Esophagus (tissue), 2 donors: ENCODE measurements around the gene PTPN7. TPM values are rescaled to one million over a fixed set of nuclear protein-coding genes. Genes with fewer than 3 reads are reported as not detected.
A peak's percentile ranks its signal among the peaks of the same experiment; 100 is the strongest.
"Not testable (repeated sequence)": the region's sequence is repeated elsewhere in the genome, so short reads cannot be mapped to it uniquely, and the experiment has no call there.

Experiments
- H3K27ac ChIP-seq, 2 donors: one replicate each; pipeline ENCODE4 v1.5.1; 2013; ENCODE audit warnings: low read depth in 2 of 2, mild to moderate bottlenecking in 2 of 2, inconsistent platforms in 1 of 2, low read length in 1 of 2, moderate library complexity in 1 of 2
- H3K27me3 ChIP-seq, 2 donors: one replicate each; pipeline ENCODE4 v1.6.1; 2013; ENCODE audit warnings: low read length in 2 of 2, control low read depth in 1 of 2, mild to moderate bottlenecking in 1 of 2; ENCODE audit not compliant: insufficient read depth in 2 of 2, control insufficient read depth in 1 of 2
- H3K36me3 ChIP-seq, 2 donors: one replicate each; pipeline ENCODE4 v1.6.1; 2013; ENCODE audit warnings: low read length in 1 of 2; ENCODE audit not compliant: control insufficient read depth in 2 of 2, insufficient read depth in 2 of 2
- H3K4me1 ChIP-seq, 2 donors: one replicate each; pipeline ENCODE4 v1.6.1; 2013; ENCODE audit warnings: low read length in 1 of 2; ENCODE audit not compliant: control insufficient read depth in 2 of 2, insufficient read depth in 2 of 2
- H3K4me3 ChIP-seq, 2 donors: one replicate each; pipeline ENCODE4 v1.5.1; 2013; ENCODE audit warnings: low read length in 2 of 2, mild to moderate bottlenecking in 2 of 2, low read depth in 1 of 2, moderate library complexity in 1 of 2
- H3K9me3 ChIP-seq, 2 donors: one replicate each; pipeline ENCODE4 v1.6.1; 2013; ENCODE audit warnings: mild to moderate bottlenecking in 2 of 2, low read depth in 1 of 2, low read length in 1 of 2, moderate library complexity in 1 of 2; ENCODE audit not compliant: control insufficient read depth in 2 of 2, insufficient read depth in 1 of 2
- WGBS, 2 donors: extraction: QIAGEN DNeasy Blood & Tissue Kit; methylation state at CpG; one replicate each; pipeline ENCODE4 v1.1.7; 2013; 5-methylcytosine and 5-hydroxymethylcytosine counted together
- polyA plus RNA-seq, 2 donors: library from polyadenylated mRNA; stranded (reverse); fragments of 200-250 nt; gene quantifications; one replicate each; pipeline ENCODE4 v1.2.3, GENCODE V29; 2013
- donor health status: healthy with polysubstance abuse.
- donor health status: Bipolar disorder and iron deficiency.

PTPN7 gene
- polyA plus RNA-seq, 2 donors, result 1.6 to 1.9 TPM

DNA sequence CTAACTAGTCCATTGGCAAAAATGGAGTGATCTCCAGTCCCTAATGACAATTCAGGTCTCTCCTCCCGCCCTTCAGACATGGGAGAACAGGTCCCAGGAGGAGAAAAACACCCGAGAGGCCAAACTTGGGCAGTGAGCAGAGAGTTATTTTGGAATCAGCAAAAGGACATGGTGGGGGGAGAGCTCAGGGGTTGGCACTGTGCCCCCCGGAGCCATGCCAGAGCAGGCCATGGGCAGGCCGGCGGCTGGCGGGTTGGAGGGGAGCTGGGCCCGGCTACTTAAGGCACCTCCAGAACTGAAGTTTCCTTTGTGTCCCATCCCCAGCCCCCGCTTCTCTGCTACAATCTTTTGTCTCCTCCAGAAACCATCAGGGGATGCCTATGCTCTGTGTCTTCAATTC, 40.3 kb upstream of the PTPN7 start:
- no peaks in the 10 kb centered on the region for H3K9me3 ChIP-seq
- H3K27ac ChIP-seq, result no peak overlapping the region
- H3K36me3 ChIP-seq, result no peaks in the 10 kb centered on the region
- peaks cover 2 to 3% of the 10 kb centered on the region in 2 donors for H3K4me1 ChIP-seq
- no peaks in the 10 kb centered on the region for H3K27me3 ChIP-seq
- 59 to 75% methylated on average over 8 of the region's 8 CpGs for WGBS, 2 donors
- no peak overlapping the region for H3K4me3 ChIP-seq

DNA sequence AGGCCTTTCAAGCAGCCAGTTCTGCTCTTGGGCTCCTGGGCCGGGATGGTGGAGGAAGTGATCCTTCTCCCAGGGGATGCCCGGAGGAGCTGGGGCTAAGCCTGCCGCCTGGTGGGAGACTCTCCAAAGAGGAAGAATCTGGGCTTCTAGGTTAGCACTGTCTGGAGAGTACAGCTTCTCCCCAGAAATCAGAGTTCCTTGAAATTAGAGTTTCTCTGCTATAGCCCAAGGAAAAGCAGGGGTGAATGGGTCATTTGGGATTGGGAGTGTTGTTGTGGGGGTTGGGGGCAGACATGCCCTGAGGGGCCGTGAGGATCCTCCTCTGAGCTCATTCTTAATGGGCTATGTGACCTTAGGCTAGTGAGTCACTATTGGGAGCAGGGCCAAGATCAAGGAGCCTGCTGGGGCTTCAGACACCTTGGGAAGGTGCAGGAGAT, 39.7 kb upstream of the PTPN7 start:
- Histone ChIP-seq H3K27me3 (no peaks in the 10 kb centered on the region), H3K27ac (no peak overlapping the region)

DNA sequence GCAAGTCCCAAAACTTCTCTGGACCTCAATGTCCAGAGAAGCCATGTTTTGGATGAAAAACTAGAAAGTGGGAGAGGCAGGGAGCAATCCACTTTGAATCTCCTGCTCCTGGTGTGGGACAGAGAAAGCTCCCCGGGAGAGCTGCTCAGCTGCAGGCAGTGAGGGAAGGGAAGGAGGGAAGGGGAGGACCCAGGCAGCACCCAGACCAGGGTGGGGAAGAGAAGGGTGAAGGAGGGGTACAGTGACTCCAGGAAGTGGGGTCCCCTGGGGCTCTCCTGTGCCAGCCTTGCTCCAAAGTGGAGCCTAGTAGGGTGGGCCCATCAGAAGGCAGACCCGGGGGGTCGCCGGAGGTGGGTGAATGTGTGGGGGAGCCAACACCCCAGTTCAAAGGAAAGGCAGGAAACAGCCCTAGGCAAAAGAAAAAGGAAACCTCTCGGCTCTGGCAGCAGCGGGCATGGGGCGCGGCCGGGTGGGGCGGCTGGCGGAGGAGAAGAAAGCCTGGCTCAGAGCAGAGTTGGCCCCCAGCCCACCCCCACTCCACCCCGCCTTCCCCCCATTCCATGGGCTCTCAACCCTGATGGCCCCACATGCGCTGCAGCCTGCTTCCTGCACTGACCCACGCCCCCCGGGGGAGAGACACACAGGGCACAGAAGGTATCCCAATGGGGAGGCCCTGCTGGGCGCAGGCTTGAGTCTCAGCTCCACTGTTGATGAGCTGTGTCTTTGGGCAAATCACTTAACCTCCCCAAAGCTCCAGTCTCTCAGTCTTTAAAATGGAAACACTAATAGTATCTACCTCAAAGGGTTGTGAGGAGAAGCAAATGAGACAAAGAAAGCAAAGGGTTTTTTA, 38.9 kb upstream of the PTPN7 start:
- Histone ChIP-seq H3K4me1 (peaks cover 2 to 3% of the 10 kb centered on the region in 2 donors), H3K36me3 (no peaks in the 10 kb centered on the region), H3K4me3 (no peak overlapping the region), H3K27me3 (no peaks in the 10 kb centered on the region), H3K9me3 (no peaks in the 10 kb centered on the region), H3K27ac (peak overlapping the region; percentile 17 to 44)
- 23 to 35% methylated on average over 9 to 16 of the region's 16 CpGs for WGBS, 2 donors

More for the DNA sequence above, 39.7 kb upstream of the PTPN7 start:
- Histone ChIP-seq H3K4me3 (no peak overlapping the region), H3K9me3 (no peaks in the 10 kb centered on the region), H3K4me1 (peaks cover 2 to 3% of the 10 kb centered on the region in 2 donors), H3K36me3 (no peaks in the 10 kb centered on the region)
- 33 to 46% methylated on average over 4 of the region's 4 CpGs for WGBS, 2 donors

DNA sequence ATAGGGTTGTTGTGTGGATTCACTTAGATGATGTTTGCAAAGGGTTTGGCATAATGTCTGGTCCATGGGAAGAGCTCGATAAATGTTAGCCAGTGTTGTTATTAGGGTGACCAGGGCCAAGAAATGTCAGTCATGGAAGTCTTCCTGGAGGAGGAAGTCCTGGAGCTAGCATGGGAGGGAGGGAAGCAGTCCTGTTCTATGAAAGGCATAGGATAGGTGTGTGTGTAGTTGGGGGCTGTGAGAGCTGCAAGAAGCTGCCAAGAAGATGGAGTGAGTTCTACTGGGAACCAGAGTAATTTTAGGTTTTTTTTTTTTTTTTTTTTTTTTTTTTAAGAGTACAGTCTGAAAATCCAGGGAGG, 37.9 kb upstream of the PTPN7 start:
- 58 to 59% methylated on average over 1 of the region's 1 CpG for WGBS, 2 donors
- H3K4me1 ChIP-seq, result peaks cover 2 to 3% of the 10 kb centered on the region in 2 donors
- H3K27me3 ChIP-seq, result peaks cover 0 to 4% of the 10 kb centered on the region in 2 donors
- no peaks in the 10 kb centered on the region for H3K9me3 ChIP-seq
- no peak overlapping the region for H3K27ac ChIP-seq
- no peaks in the 10 kb centered on the region for H3K36me3 ChIP-seq
- H3K4me3 ChIP-seq, result no peak overlapping the region

DNA sequence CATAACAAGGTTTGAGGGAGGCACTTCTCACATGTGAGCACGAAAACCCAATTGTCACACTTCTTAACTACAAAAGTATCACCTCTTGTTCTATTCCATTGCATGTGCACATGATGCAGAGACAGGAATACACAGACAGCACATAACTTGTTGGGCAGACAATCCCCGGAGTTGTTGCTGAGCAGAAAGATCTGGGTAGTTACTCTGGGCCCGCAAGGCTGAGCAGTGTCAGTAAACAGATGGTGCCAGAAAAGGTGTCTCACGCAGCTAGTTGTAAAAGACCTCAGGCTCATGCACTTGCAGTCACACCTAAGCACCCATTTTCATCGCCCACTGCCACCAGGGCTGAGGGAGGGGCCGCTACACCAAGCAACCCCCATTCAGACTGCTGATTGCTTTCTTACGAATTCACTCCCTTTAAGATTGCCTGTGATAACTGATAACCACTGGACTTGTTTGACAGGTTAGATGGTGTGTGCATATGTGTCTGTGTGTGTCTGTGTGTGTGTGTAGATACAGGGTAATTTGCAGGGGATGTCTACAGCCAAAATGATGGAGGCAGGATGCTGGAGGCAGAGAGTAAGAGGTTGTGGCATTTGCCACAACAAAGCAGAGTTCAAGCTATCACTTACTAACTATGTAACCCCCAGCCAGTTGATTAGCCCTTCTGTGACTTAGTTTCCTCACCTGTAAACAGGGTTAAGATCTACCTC, 37.4 kb upstream of the PTPN7 start:
- Histone ChIP-seq H3K27ac (no peak overlapping the region), H3K27me3 (peaks cover 0 to 8% of the 10 kb centered on the region in 2 donors), H3K4me1 (peaks cover 3 to 4% of the 10 kb centered on the region in 2 donors), H3K4me3 (no peak overlapping the region), H3K9me3 (no peaks in the 10 kb centered on the region), H3K36me3 (no peaks in the 10 kb centered on the region)
- WGBS, 2 donors, result 57 to 58% methylated on average over 7 of the region's 7 CpGs

DNA sequence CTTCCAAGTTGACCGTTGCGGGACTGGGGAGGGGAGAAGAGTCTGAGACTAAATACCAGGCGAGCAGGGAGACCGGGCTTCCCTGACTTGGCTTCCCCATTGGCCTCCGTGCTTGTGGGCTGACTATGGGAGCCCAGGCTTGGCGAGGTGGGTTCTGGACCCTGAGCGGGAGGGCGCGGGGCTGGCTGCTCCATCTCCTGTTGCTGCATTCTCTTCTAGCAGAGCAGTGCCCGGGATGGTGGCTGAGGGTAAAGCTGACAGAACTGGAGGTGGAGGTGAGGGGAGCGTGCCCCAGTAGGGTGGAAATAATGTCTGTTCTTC, 33.9 kb upstream of the PTPN7 start:
- 40 to 47% methylated on average over 11 of the region's 11 CpGs for WGBS, 2 donors
- no peaks in the 10 kb centered on the region for H3K9me3 ChIP-seq
- H3K4me1 ChIP-seq, result peaks cover 3 to 4% of the 10 kb centered on the region in 2 donors
- H3K27ac ChIP-seq, result no peak overlapping the region
- H3K36me3 ChIP-seq, result no peaks in the 10 kb centered on the region
- H3K4me3 ChIP-seq, result peak overlapping the region; percentile 21 to 30
- H3K27me3 ChIP-seq, result peaks cover 0 to 8% of the 10 kb centered on the region in 2 donors

DNA sequence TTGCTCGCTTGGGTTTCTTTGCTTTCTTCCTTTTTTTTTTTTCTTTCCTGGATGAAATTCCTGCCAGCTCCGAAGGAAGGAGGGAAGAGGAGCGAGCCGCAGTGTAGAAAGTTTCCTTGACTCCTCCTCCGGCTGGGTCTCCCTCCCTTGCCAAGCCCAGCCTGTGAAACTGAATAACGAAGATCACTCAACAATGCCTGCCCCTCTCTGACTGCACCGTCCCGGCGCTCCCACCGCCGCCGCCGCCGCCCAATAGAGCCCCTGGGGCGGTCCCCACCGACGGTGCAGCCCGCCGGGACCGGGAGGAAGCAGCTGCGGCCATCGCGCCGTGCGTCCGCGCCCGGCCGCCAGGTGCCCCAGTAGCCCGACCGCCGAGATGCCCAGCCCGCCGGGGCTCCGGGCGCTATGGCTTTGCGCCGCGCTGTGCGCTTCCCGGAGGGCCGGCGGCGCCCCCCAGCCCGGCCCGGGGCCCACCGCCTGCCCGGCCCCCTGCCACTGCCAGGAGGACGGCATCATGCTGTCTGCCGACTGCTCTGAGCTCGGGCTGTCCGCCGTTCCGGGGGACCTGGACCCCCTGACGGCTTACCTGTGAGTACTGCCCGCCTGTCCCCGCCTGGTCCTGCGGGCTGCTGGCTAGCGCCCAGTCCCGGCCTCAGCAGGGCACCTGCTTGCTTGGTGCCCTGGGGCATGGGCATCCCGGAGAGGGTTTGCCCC, 33.4 kb upstream of the PTPN7 start, which contains the start of gene LGR6:
Gene LGR6, plus strand, starts transcription at position 186 of the 714 bp plus-strand sequence. Its CDS starts 191 bp downstream, at position 377.
- 3 to 4% methylated on average over 38 to 61 of the region's 61 CpGs for WGBS, 2 donors
- Histone ChIP-seq H3K4me3 (peak within 1 kb of the TSS; percentile 21 to 38), H3K27me3 (peaks cover 0 to 8% of the 10 kb centered on the region in 2 donors), H3K27ac (no peak within 1 kb of the TSS), H3K9me3 (no peaks in the 10 kb centered on the region), H3K4me1 (peaks cover 0 to 3% of the 10 kb centered on the region in 2 donors), H3K36me3 (no peaks in the 10 kb centered on the region)

DNA sequence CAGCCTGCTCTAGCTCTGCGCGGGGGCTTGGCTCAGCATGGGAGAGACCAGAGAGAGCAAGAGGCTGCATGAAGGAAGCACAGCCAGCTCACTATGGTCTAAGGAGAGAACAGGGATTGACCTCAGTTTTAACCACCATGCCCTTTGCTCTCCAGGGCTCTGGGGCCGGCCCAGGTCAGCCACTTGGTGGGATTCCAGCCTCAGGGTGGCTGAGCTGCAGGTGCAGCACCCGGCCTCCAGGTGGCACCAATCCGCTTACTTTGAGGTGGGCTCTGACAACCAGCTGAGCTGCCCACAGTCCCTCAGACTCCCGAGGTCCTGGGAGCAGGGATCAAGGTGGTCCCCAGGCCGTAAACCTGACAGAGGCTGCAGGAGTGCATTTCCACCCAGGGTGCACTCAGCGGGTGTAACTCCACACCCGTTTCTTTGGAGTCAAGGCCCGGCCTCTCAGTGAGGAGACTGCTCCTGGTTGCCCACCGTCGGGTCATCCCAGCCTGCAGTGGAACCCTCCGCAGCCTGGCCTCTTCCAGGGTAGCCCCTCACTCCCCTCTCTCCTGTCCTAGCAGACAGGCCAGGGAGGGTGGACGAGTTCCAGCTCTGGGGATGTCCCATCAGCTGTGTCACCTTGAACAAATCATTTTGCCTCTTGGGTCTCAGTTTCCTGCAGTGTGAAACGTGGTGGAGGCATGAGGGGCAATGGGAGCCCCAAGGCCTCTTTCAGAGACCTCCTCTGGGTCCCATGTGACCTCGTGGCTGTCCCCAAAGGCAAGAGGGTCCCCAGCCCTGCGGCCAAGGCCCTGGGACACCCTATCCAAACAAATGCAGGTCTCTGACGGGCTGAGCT, 32.6 kb upstream of the PTPN7 start:
- Histone ChIP-seq H3K4me1 (peaks cover 0 to 3% of the 10 kb centered on the region in 2 donors), H3K27ac (no peak overlapping the region), H3K9me3 (no peaks in the 10 kb centered on the region), H3K4me3 (no peak overlapping the region), H3K36me3 (no peaks in the 10 kb centered on the region), H3K27me3 (peaks cover 0 to 8% of the 10 kb centered on the region in 2 donors)
- 24 to 26% methylated on average over 18 of the region's 18 CpGs for WGBS, 2 donors

DNA sequence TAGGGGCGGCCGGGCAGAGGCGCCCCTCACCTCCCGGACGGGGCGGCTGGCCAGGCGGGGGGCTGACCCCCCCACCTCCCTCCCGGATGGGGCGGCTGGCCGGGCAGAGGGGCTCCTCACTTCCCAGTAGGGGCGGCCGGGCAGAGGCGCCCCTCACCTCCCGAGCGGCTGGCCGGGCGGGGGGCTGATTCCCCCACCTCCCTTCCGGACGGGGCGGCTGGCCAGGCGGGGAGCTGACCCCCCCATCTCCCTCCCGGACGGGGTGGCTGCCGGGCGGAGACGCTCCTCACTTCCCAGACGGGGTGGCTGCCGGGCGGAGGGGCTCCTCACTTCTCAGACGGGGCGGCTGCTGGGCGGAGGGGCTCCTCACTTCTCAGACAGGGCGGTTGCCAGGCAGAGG, 31.0 kb upstream of the PTPN7 start:
- 75 to 91% methylated on average over 6 to 20 of the region's 33 CpGs for WGBS, 2 donors
- H3K4me3 ChIP-seq, H3K9me3 ChIP-seq, H3K27ac ChIP-seq, H3K36me3 ChIP-seq, H3K27me3 ChIP-seq, H3K4me1 ChIP-seq: not testable (repeated sequence)
